ENCODE measurements around the gene PTPRN2. TPM values are rescaled to one million over a fixed set of nuclear protein-coding genes. Genes with fewer than 3 reads are reported as not detected.

Gene PTPRN2
- total and polyA plus RNA-seq, 9 of the 15 experiments (the other 6 are each of a cell fraction or from before 2014, with no cell fraction given), result not detected

GRCh38 chr7:158479664-158480025, 108.0 kb downstream of the PTPRN2 start:
- 0% methylated on average over 14 of the region's 14 CpGs for WGBS (ENCODE audit: insufficient coverage, low coverage, missing lambda C conversion rate)

More at GRCh38 chr7:158479664-158480025, 108.0 kb downstream of the PTPRN2 start:
- Histone ChIP-seq H4K20me1 (replicated peaks; ENCODE audit: control insufficient read depth, insufficient read depth, low read length) (peaks cover 4% of the 10 kb centered on the region; the same call in 1 of the 2 replicates), H3K4me1 (replicated peaks in 1 of 2; ENCODE audit: control insufficient read depth in 2 of 2, insufficient read depth in 2 of 2, low read length in 2 of 2) (peaks cover 0 to 3% of the 10 kb centered on the region in 2 experiments; a peak in 1 of 5 replicates), H2AFZ (ENCODE audit: low read depth, low read length) (no peak overlapping the region), H3K9ac (ENCODE audit: insufficient read depth in 1 of 2, low read depth in 2 of 2, low read length in 2 of 2) (no peak overlapping the region), H3K4me3 (no peak overlapping the region), H3K9me3 (replicated peaks; ENCODE audit: control insufficient read depth, insufficient read depth, low read depth, low read length) (no peaks in the 10 kb centered on the region), H3K9me1 (ENCODE audit: control insufficient read depth, insufficient read depth, low read length) (no peaks in the 10 kb centered on the region), H3K27ac (ENCODE audit: extremely low read depth, low read depth, low read length) (no peak overlapping the region), H3K27me3 (ENCODE audit: control insufficient read depth in 2 of 2, insufficient read depth in 2 of 2, low read length in 2 of 2) (peaks cover 64 to 82% of the 10 kb centered on the region in 2 experiments), H3K79me2 (ENCODE audit: control insufficient read depth, insufficient read depth, low read length) (no peaks in the 10 kb centered on the region), H3K36me3 (ENCODE audit: control insufficient read depth, insufficient read depth, low read length) (no peaks in the 10 kb centered on the region), H3K4me2 (ENCODE audit: insufficient read depth, low read length) (no peak overlapping the region)
- no TSS peak for BruUV-seq (replicated peaks)
- ATAC-seq (no peak), DNase-seq (ENCODE audit: extremely low read depth in 1 of 4, low spot score in 3 of 4) (no peak), FAIRE-seq (no peak)
- intact Hi-C loops (cut with micrococcal nuclease) (no loop called here), in situ Hi-C loops (cut with MboI) (no loop called here)
- POLR2A ChIA-PET, result no interaction called here
- TF ChIP-seq MNT (conservative IDR thresholded peaks at IDR 0.05) (no peak), FOXP1 (CRISPR knock-in tag; IDR thresholded peaks at IDR 0.05) (no peak), NCOR1 (IDR thresholded peaks at IDR 0.05) (no peak), MAFG (tag; conservative IDR thresholded peaks at IDR 0.05) (no peak), ZNF232 (CRISPR knock-in tag; IDR thresholded peaks at IDR 0.05) (no peak), ATF1 (CRISPR knock-in tag; IDR thresholded peaks at IDR 0.05) (no peak), ATF1 (tag; IDR thresholded peaks at IDR 0.05) (no peak), SUPT5H (IDR thresholded peaks at IDR 0.05) (no peak), RUNX1 (IDR thresholded peaks at IDR 0.05; ENCODE audit: low read depth) (no peak), ZBTB12 (CRISPR knock-in tag; IDR thresholded peaks at IDR 0.05) (no peak), HDAC8 (tag; IDR thresholded peaks at IDR 0.05) (no peak), ZSCAN32 (CRISPR knock-in tag; IDR thresholded peaks at IDR 0.05) (no peak)
- TF ChIP-seq, protein P1, sequence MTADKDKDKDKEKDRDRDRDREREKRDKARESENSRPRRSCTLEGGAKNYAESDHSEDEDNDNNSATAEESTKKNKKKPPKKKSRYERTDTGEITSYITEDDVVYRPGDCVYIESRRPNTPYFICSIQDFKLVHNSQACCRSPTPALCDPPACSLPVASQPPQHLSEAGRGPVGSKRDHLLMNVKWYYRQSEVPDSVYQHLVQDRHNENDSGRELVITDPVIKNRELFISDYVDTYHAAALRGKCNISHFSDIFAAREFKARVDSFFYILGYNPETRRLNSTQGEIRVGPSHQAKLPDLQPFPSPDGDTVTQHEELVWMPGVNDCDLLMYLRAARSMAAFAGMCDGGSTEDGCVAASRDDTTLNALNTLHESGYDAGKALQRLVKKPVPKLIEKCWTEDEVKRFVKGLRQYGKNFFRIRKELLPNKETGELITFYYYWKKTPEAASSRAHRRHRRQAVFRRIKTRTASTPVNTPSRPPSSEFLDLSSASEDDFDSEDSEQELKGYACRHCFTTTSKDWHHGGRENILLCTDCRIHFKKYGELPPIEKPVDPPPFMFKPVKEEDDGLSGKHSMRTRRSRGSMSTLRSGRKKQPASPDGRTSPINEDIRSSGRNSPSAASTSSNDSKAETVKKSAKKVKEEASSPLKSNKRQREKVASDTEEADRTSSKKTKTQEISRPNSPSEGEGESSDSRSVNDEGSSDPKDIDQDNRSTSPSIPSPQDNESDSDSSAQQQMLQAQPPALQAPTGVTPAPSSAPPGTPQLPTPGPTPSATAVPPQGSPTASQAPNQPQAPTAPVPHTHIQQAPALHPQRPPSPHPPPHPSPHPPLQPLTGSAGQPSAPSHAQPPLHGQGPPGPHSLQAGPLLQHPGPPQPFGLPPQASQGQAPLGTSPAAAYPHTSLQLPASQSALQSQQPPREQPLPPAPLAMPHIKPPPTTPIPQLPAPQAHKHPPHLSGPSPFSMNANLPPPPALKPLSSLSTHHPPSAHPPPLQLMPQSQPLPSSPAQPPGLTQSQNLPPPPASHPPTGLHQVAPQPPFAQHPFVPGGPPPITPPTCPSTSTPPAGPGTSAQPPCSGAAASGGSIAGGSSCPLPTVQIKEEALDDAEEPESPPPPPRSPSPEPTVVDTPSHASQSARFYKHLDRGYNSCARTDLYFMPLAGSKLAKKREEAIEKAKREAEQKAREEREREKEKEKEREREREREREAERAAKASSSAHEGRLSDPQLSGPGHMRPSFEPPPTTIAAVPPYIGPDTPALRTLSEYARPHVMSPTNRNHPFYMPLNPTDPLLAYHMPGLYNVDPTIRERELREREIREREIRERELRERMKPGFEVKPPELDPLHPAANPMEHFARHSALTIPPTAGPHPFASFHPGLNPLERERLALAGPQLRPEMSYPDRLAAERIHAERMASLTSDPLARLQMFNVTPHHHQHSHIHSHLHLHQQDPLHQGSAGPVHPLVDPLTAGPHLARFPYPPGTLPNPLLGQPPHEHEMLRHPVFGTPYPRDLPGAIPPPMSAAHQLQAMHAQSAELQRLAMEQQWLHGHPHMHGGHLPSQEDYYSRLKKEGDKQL (CRISPR knock-in tag; IDR thresholded peaks at IDR 0.05; ENCODE audit: borderline replicate concordance), result no peak
- TF ChIP-seq, protein P2, sequence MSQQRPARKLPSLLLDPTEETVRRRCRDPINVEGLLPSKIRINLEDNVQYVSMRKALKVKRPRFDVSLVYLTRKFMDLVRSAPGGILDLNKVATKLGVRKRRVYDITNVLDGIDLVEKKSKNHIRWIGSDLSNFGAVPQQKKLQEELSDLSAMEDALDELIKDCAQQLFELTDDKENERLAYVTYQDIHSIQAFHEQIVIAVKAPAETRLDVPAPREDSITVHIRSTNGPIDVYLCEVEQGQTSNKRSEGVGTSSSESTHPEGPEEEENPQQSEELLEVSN (IDR thresholded peaks at IDR 0.05; ENCODE audit: borderline replicate concordance in 1 of 2, extremely low read depth in 1 of 2, insufficient read depth in 1 of 2, insufficient read length in 1 of 2, low read depth in 1 of 2, low read length in 1 of 2, poor library complexity in 1 of 2, severe bottlenecking in 1 of 2), result no peak
- CTCF ChIA-PET (ENCODE audit: low intra/inter-chr PET ratio), result no interaction called here
